Stomach (tissue), 9 donors: ENCODE measurements around the gene ROGDI. TPM values are rescaled to one million over a fixed set of nuclear protein-coding genes. Genes with fewer than 3 reads are reported as not detected.
"Not testable (repeated sequence)": the region's sequence is repeated elsewhere in the genome, so short reads cannot be mapped to it uniquely, and the experiment has no call there.

ENCODE experiments used
- DNase-seq, 2 donors: peaks; one replicate each; pipeline versions ENCODE4 v3.0.0 to v3.0.0-alpha.2; 2013 to 2019
- H3K27ac ChIP-seq, 5 donors: fragments of 200-600 bp in 4 of 5; sonication (generic) in 4 of 5; one replicate each; pipeline ENCODE4 v1.5.1; 2013 to 2019; ENCODE audit warnings: mild to moderate bottlenecking in 1 of 5, moderate library complexity in 1 of 5
- H3K27me3 ChIP-seq, 3 donors: fragments of 200-600 bp; sonication (generic); one replicate each; pipeline ENCODE4 v1.5.1; 2017 to 2019; ENCODE audit warnings: mixed run types in 1 of 3
- H3K36me3 ChIP-seq, 4 donors: fragments of 200-600 bp; sonication (generic); 1 replicate in 3 of 4; 2 replicates in 1 of 4; pipeline ENCODE4 v1.5.1; 2016 to 2019
- H3K4me1 ChIP-seq, 4 donors: fragments of 200-600 bp; sonication (generic); one replicate each; pipeline ENCODE4 v1.5.1; 2016 to 2019
- H3K4me3 ChIP-seq, 4 donors: fragments of 200-600 bp; sonication (generic) in 3 of 4; one replicate each; pipeline ENCODE4 v1.5.1; 2016 to 2019; ENCODE audit warnings: mild to moderate bottlenecking in 1 of 4
- H3K9me3 ChIP-seq, 4 donors: fragments of 200-600 bp; sonication (generic); one replicate each; pipeline ENCODE4 v1.5.1; 2016 to 2019
- CTCF ChIP-seq, 7 experiments: fragments of 450-650 bp in 4 of 7; fragments of 200-600 bp in 3 of 7; sonication (generic) in 3 of 7; IDR thresholded peaks; one replicate each; pipeline ENCODE4 v1.5.1; 2016 to 2019; ENCODE audit warnings: antibody characterized with exemption in 7 of 7, control low read depth in 2 of 7, mild to moderate bottlenecking in 1 of 7
- EP300 ChIP-seq: sonication (generic); formaldehyde crosslinking; IDR thresholded peaks from one replicate; pipeline ENCODE4 v1.6.1; 2017; ENCODE audit warnings: antibody characterized with exemption
- POLR2A ChIP-seq, 4 donors: fragments of 450-650 bp; IDR thresholded peaks; one replicate each; pipeline ENCODE4 v1.6.1; 2016; ENCODE audit warnings: antibody characterized with exemption in 4 of 4, control low read depth in 2 of 4, mild to moderate bottlenecking in 1 of 4, moderate library complexity in 1 of 4
- POLR2AphosphoS5 ChIP-seq, 3 donors: sonication (generic); formaldehyde crosslinking; IDR thresholded peaks; one replicate each; pipeline ENCODE4 v1.6.1; 2016; ENCODE audit warnings: antibody characterized with exemption in 3 of 3
- WGBS, 5 donors: extraction: QIAGEN DNeasy Blood & Tissue Kit in 3 of 5; methylation state at CpG; one replicate each; pipeline versions ENCODE4 v1.1.5 to v1.1.7; 2013 to 2018; 5-methylcytosine and 5-hydroxymethylcytosine counted together
- intact Hi-C: fragments of 100-400 bp; cut with DNase I; formaldehyde crosslinking; loops from one replicate; pipeline ENCODE4 v1.15.1; 2023; ENCODE audit warnings: low total_unique reads
- polyA plus RNA-seq, 3 donors: library from polyadenylated mRNA; stranded (reverse); fragments of 200-250 nt; gene quantifications; one replicate each; pipeline ENCODE4 v1.2.3, GENCODE V29; 2013
- total RNA-seq, 5 donors: library from RNA; depleted of rRNA; stranded (reverse); fragments of >200 nt; gene quantifications; one replicate each; pipeline versions ENCODE4 v1.1.0 to v1.2.3, GENCODE V29; 2014 to 2016
- donor health status: healthy with polysubstance abuse.
- donor health status: Bipolar disorder and iron deficiency.
- donor health status: healthy.

The ROGDI gene
- total and polyA plus RNA-seq, 8 donors: 6.1 to 350 (median 45.8) TPM

GRCh38 chr16:4787068-4787467, 15.4 kb downstream of the ROGDI start:
- H3K36me3 ChIP-seq: no peaks in the 10 kb centered on the region
- H3K4me1 ChIP-seq: peaks cover 0 to 21% (median 12%) of the 10 kb centered on the region in 4 donors
- intact Hi-C loops: no loop called here
- no peaks in the 10 kb centered on the region for H3K9me3 ChIP-seq
- H3K27me3 ChIP-seq: no peaks in the 10 kb centered on the region
- TF ChIP-seq EP300: no peak
- no peak for TF ChIP-seq CTCF (IDR thresholded peaks at IDR 0.05)
- no peak for TF ChIP-seq POLR2A (IDR thresholded peaks at IDR 0.05)
- no peak for TF ChIP-seq POLR2AphosphoS5 (IDR thresholded peaks at IDR 0.05)
- DNase-seq: no peak
- H3K4me3 ChIP-seq: no peak overlapping the region
- WGBS, 5 donors: 93 to 97% (median 96%) methylated on average over 8 of the region's 8 CpGs
- no peak overlapping the region for H3K27ac ChIP-seq

GRCh38 chr16:4785758-4786433, 16.5 kb downstream of the ROGDI start:
- no peaks in the 10 kb centered on the region for H3K27me3 ChIP-seq
- intact Hi-C loops: no loop called here
- H3K9me3 ChIP-seq: no peaks in the 10 kb centered on the region
- H3K27ac ChIP-seq: no peak overlapping the region
- no peak overlapping the region for H3K4me3 ChIP-seq
- no peaks in the 10 kb centered on the region for H3K36me3 ChIP-seq
- WGBS, 5 donors: 81 to 90% (median 88%) methylated on average over 23 of the region's 23 CpGs
- H3K4me1 ChIP-seq: peaks cover 0 to 21% (median 12%) of the 10 kb centered on the region in 4 donors
- no peak for TF ChIP-seq EP300
- TF ChIP-seq CTCF (IDR thresholded peaks at IDR 0.05): no peak
- no peak for TF ChIP-seq POLR2A (IDR thresholded peaks at IDR 0.05)
- no peak for TF ChIP-seq POLR2AphosphoS5 (IDR thresholded peaks at IDR 0.05)
- DNase-seq: no peak

- peaks cover 0 to 15% (median 8%) of the 10 kb centered on the region in 4 donors for H3K4me1 ChIP-seq
- 86 to 95% (median 91%) methylated on average over 14 of the region's 14 CpGs for WGBS, 5 donors
- H3K27me3 ChIP-seq, DNase-seq, H3K27ac ChIP-seq, H3K4me3 ChIP-seq, intact Hi-C loops, H3K9me3 ChIP-seq, H3K36me3 ChIP-seq: not testable (repeated sequence)
Observed at GRCh38 chr16:4784444-4784987, 17.9 kb downstream of the ROGDI start.

DNA sequence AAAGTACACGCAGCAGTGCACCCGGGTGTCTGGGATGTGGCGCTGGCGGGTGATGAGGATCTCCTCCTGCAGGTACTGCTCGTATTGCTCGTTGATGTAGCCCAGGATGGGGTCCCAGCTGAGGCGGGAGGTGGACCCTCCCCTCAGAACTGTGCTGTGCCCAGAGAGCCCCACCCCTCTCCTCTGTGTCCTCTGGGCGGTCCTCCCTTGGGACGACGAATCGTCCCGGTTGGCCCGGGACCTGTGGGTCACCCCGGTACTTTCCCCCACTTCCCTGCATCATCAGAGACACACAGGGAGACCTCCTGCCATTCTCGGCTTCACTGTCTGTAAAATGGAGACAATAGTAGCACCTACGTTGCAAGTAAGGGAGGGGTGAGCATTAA, 18.5 kb downstream of the ROGDI start:
- Histone ChIP-seq H3K9me3 (no peaks in the 10 kb centered on the region), H3K4me1 (peaks cover 0 to 13% (median 8%) of the 10 kb centered on the region in 4 donors), H3K27me3 (no peaks in the 10 kb centered on the region), H3K36me3 (no peaks in the 10 kb centered on the region), H3K4me3 (no peak overlapping the region), H3K27ac (no peak overlapping the region)
- intact Hi-C loops: no loop called here
- WGBS, 5 donors: 67 to 81% (median 77%) methylated on average over 15 to 16 of the region's 16 CpGs
- TF ChIP-seq EP300 (no peak), POLR2AphosphoS5 (IDR thresholded peaks at IDR 0.05) (no peak), CTCF (IDR thresholded peaks at IDR 0.05) (no peak), POLR2A (IDR thresholded peaks at IDR 0.05) (no peak)
- no peak for DNase-seq
